ENCODE data around the gene NRP1.

NRP1 gene

GRCh38 chr10:33178026-33178755, 156.3 kb downstream of the NRP1 start:
- ATAC-seq (no peak), DNase-seq (no peak)
- Mint-ChIP-seq H3K9me3 (no peaks in the 10 kb centered on the region), H3K4me1 (no peaks in the 10 kb centered on the region), H3K27me3 (peaks cover 20% of the 10 kb centered on the region), H3K27ac (no peak overlapping the region), H3K4me3 (no peak overlapping the region)

GRCh38 chr10:33176688-33177087, 157.8 kb downstream of the NRP1 start:
- DNase-seq (no peak), ATAC-seq (no peak)
- Mint-ChIP-seq H3K4me1 (no peaks in the 10 kb centered on the region), H3K27me3 (peaks cover 27% of the 10 kb centered on the region), H3K27ac (no peak overlapping the region), H3K4me3 (no peak overlapping the region), H3K9me3 (no peaks in the 10 kb centered on the region)

GRCh38 chr10:33174674-33175434, 159.6 kb downstream of the NRP1 start:
- DNase-seq (no peak), ATAC-seq (no peak)
- Mint-ChIP-seq H3K4me3 (no peak overlapping the region), H3K9me3 (no peaks in the 10 kb centered on the region), H3K4me1 (no peaks in the 10 kb centered on the region), H3K27ac (no peak overlapping the region), H3K27me3 (peaks cover 27% of the 10 kb centered on the region)

- H3K4me1 Mint-ChIP-seq = no peaks in the 10 kb centered on the region
Observed at GRCh38 chr10:33165911-33166310, 168.6 kb downstream of the NRP1 start.

GRCh38 chr10:33164060-33164709, 170.3 kb downstream of the NRP1 start:
- no peak for ATAC-seq
- Mint-ChIP-seq H3K4me1 (no peaks in the 10 kb centered on the region), H3K27me3 (peaks cover 25% of the 10 kb centered on the region), H3K9me3 (no peaks in the 10 kb centered on the region), H3K27ac (no peak overlapping the region), H3K4me3 (no peak overlapping the region)
- DNase-seq = no peak

More at GRCh38 chr10:33165911-33166310, 168.6 kb downstream of the NRP1 start:
- ATAC-seq (no peak), DNase-seq (no peak)
- no peak overlapping the region for H3K27ac Mint-ChIP-seq
- peaks cover 15% of the 10 kb centered on the region for H3K27me3 Mint-ChIP-seq
- H3K4me3 Mint-ChIP-seq = no peak overlapping the region
- no peaks in the 10 kb centered on the region for H3K9me3 Mint-ChIP-seq

- ATAC-seq (no peak), DNase-seq (no peak)
- Mint-ChIP-seq H3K27me3 (peaks cover 21% of the 10 kb centered on the region), H3K4me3 (no peak overlapping the region), H3K4me1 (no peaks in the 10 kb centered on the region), H3K9me3 (no peaks in the 10 kb centered on the region), H3K27ac (no peak overlapping the region)
Observed at GRCh38 chr10:33162248-33162575, 172.3 kb downstream of the NRP1 start.

- Mint-ChIP-seq H3K4me1 (no peaks in the 10 kb centered on the region), H3K9me3 (no peaks in the 10 kb centered on the region), H3K27ac (no peak overlapping the region), H3K27me3 (peaks cover 21% of the 10 kb centered on the region), H3K4me3 (no peak overlapping the region)
- no peak for ATAC-seq
- DNase-seq = no peak
Observed at GRCh38 chr10:33161550-33162247, 172.8 kb downstream of the NRP1 start.

- ATAC-seq (no peak), DNase-seq (no peak)
- no peaks in the 10 kb centered on the region for H3K9me3 Mint-ChIP-seq
- H3K27ac Mint-ChIP-seq = no peak overlapping the region
- peaks cover 7% of the 10 kb centered on the region for H3K4me1 Mint-ChIP-seq
- peaks cover 13% of the 10 kb centered on the region for H3K27me3 Mint-ChIP-seq
- H3K4me3 Mint-ChIP-seq = no peak overlapping the region
Observed at GRCh38 chr10:33160151-33160550, 174.3 kb downstream of the NRP1 start.

GRCh38 chr10:33157103-33157502, 177.4 kb downstream of the NRP1 start:
- Mint-ChIP-seq H3K27ac (no peak overlapping the region), H3K27me3 (peaks cover 13% of the 10 kb centered on the region), H3K9me3 (no peaks in the 10 kb centered on the region), H3K4me1 (peaks cover 21% of the 10 kb centered on the region), H3K4me3 (no peak overlapping the region)
- DNase-seq (no peak), ATAC-seq (no peak)

- Mint-ChIP-seq H3K27me3 (peaks cover 13% of the 10 kb centered on the region), H3K4me1 (peaks cover 26% of the 10 kb centered on the region), H3K4me3 (no peak overlapping the region), H3K27ac (peak overlapping the region in 1 of 2 donors; percentile 90), H3K9me3 (no peaks in the 10 kb centered on the region)
- DNase-seq (peak in 1 of 2 donors; percentile 23), ATAC-seq (peak; percentile 85)
Observed at GRCh38 chr10:33155720-33156638, 178.5 kb downstream of the NRP1 start.

GRCh38 chr10:33154590-33154989, 179.9 kb downstream of the NRP1 start:
- ATAC-seq (no peak), DNase-seq (no peak)
- Mint-ChIP-seq H3K4me1 (peaks cover 37% of the 10 kb centered on the region), H3K9me3 (peaks cover 0 to 5% of the 10 kb centered on the region in 2 donors), H3K27ac (no peak overlapping the region), H3K4me3 (no peak overlapping the region), H3K27me3 (peaks cover 3% of the 10 kb centered on the region)

- no peaks in the 10 kb centered on the region for H3K27me3 Mint-ChIP-seq
- H3K27ac Mint-ChIP-seq = peak overlapping the region in 1 of 2 donors; percentile 5
- H3K4me3 Mint-ChIP-seq = no peak overlapping the region
- DNase-seq (no peak), ATAC-seq (peak; percentile 49)
- H3K9me3 Mint-ChIP-seq = peaks cover 0 to 5% of the 10 kb centered on the region in 2 donors
- H3K4me1 Mint-ChIP-seq = peaks cover 37% of the 10 kb centered on the region
Observed at GRCh38 chr10:33153968-33154327, 180.5 kb downstream of the NRP1 start.

GRCh38 chr10:33153251-33153967, 181.1 kb downstream of the NRP1 start:
- Mint-ChIP-seq H3K9me3 (peaks cover 4 to 11% of the 10 kb centered on the region in 2 donors), H3K4me3 (no peak overlapping the region), H3K27me3 (no peaks in the 10 kb centered on the region), H3K4me1 (peaks cover 37% of the 10 kb centered on the region), H3K27ac (peak overlapping the region in 1 of 2 donors; percentile 5)
- ATAC-seq = peak; percentile 44
- DNase-seq = no peak

GRCh38 chr10:33152750-33153149, 181.7 kb downstream of the NRP1 start:
- H3K27ac Mint-ChIP-seq = no peak overlapping the region
- ATAC-seq (no peak), DNase-seq (no peak)

More at GRCh38 chr10:33152750-33153149, 181.7 kb downstream of the NRP1 start:
- Mint-ChIP-seq H3K4me1 (peaks cover 37% of the 10 kb centered on the region), H3K27me3 (no peaks in the 10 kb centered on the region), H3K4me3 (no peak overlapping the region), H3K9me3 (peaks cover 8 to 13% of the 10 kb centered on the region in 2 donors)

All from stimulated activated naive CD8-positive, alpha-beta T cell treated with anti-CD3 and anti-CD28 coated beads, Interleukin-15, amount 100 ng/mL, for 72 hours (primary cell).